SU-DHL-6 (cell line): ENCODE data around the gene PCDHB4.

ENCODE experiments used
- EZH2phosphoT487 ChIP-seq: fragments of 200-600 bp; sonication (generic), shearing (Covaris generic); conservative IDR thresholded peaks from 2 replicates; pipeline ENCODE4 v1.6.1; 2018; ENCODE audit warnings: mild to moderate bottlenecking, antibody characterized with exemption, low read length, moderate library complexity, mixed read lengths
- TF ChIP-seq, protein P1 (sequence below): fragments of 200-600 bp; sonication (generic); IDR thresholded peaks from one replicate; pipeline ENCODE4 v1.5.1; 2017; ENCODE audit warnings: antibody characterized with exemption, mild to moderate bottlenecking, low read length, moderate library complexity; ENCODE audit not compliant: insufficient read depth, poor library complexity, severe bottlenecking

DNA sequence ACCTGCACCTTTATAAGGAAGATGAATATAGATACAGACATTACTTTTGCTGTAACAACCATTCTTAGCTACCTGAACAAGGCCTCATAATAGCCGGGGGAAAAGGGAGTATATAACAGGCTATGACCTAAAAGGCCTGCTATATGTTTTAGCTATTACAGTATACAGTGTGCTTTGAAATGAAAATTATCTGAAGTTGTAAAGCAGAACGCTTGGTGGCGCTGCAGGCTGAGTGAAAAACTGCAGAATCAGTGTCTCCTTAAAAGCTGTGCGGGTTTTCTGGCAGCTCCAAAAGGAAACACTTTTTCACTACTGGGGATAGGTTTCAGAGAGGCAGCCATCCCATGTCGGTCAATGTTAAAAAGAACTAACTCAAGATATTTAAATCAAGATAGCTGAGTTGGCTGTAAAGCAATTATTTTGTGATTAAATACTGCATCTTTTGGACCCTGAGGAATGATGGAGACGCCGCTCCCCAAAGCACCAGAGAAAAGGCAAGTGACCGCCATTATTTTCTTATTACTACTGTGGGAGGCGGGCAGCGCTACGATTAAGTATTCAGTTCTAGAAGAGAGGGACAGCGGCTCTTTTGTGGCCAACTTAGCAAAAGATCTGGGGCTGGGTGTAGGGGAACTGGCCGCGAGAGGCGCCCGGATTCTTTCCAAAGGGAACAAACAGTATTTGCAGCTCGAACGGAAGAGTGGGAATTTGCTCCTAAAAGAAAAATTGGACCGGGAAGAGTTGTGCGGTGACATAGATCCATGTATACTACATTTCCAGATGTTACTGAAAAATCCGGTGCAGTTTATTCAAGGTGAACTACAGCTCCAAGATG is 34.1 kb downstream of the PCDHB4 start:
- TF ChIP-seq, protein P1, sequence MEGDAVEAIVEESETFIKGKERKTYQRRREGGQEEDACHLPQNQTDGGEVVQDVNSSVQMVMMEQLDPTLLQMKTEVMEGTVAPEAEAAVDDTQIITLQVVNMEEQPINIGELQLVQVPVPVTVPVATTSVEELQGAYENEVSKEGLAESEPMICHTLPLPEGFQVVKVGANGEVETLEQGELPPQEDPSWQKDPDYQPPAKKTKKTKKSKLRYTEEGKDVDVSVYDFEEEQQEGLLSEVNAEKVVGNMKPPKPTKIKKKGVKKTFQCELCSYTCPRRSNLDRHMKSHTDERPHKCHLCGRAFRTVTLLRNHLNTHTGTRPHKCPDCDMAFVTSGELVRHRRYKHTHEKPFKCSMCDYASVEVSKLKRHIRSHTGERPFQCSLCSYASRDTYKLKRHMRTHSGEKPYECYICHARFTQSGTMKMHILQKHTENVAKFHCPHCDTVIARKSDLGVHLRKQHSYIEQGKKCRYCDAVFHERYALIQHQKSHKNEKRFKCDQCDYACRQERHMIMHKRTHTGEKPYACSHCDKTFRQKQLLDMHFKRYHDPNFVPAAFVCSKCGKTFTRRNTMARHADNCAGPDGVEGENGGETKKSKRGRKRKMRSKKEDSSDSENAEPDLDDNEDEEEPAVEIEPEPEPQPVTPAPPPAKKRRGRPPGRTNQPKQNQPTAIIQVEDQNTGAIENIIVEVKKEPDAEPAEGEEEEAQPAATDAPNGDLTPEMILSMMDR, result peak; percentile 22
- TF ChIP-seq EZH2phosphoT487, result no peak
